22Rv1 (cell line): Measurements from ENCODE around the gene IDH3G.
"Not testable (repeated sequence)": the region's sequence is repeated elsewhere in the genome, so short reads cannot be mapped to it uniquely, and the experiment has no call there.

ENCODE experiments used
- CTCF ChIP-seq: fragments of 450-650 bp; IDR thresholded peaks from 2 replicates; pipeline ENCODE4 v1.5.1; 2017; ENCODE audit warnings: mild to moderate bottlenecking
- ZFX ChIP-seq: fragments of 450-650 bp; IDR thresholded peaks from 2 replicates; pipeline ENCODE4 v1.6.1; 2017; ENCODE audit warnings: antibody characterized with exemption, borderline replicate concordance

DNA sequence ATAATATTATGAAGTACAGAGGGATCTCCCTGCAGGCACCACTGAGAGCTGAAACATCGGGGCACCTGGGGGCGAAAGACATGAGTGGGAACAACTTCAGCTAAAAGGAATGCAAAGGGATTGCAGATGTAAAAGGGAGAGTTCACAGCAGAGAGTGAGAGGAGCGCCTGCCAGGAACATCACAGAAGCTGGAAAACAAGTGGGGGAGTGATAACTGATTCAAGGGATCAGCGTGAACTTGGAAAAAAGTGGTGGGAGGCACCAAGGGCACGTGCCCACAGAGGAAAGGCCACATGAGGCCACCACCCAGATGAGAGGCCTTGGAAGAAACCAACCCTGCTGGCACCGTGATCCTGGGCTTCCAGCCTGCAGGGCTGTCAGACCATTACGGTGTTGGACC lies 45.2 kb downstream of the IDH3G start:
- TF ChIP-seq CTCF, ZFX: not testable (repeated sequence)
